Esophagus muscularis mucosa (tissue), 4 donors: Measurements from ENCODE around the gene ZFYVE28. TPM values are rescaled to one million over a fixed set of nuclear protein-coding genes. Genes with fewer than 3 reads are reported as not detected.

Experiments
- DNase-seq: peaks from one replicate; pipeline ENCODE4 v3.0.0-alpha.2; 2017; ENCODE audit errors: extremely low spot score
- H3K27ac ChIP-seq, 4 donors: fragments of 200-600 bp; sonication (generic); replicated peaks in 1 of 4; 1 replicate in 3 of 4; 2 replicates in 1 of 4; pipeline ENCODE4 v1.5.1; 2016 to 2019; ENCODE audit warnings: mild to moderate bottlenecking in 1 of 4
- H3K27me3 ChIP-seq, 4 donors: fragments of 200-600 bp; sonication (generic); one replicate each; pipeline versions ENCODE4 v1.5.1 to v1.6.0; 2016 to 2019
- H3K36me3 ChIP-seq, 4 donors: fragments of 200-600 bp; sonication (generic); one replicate each; pipeline ENCODE4 v1.5.1; 2016 to 2019
- H3K4me1 ChIP-seq, 4 donors: fragments of 200-600 bp; sonication (generic); one replicate each; pipeline ENCODE4 v1.5.1; 2016 to 2019
- H3K4me3 ChIP-seq, 4 donors: fragments of 200-600 bp; sonication (generic); 1 replicate in 2 of 4; 2 replicates in 2 of 4; pipeline ENCODE4 v1.5.1; 2016 to 2019; ENCODE audit warnings: mild to moderate bottlenecking in 4 of 4, moderate library complexity in 1 of 4
- H3K9me3 ChIP-seq, 4 donors: fragments of 200-600 bp; sonication (generic); 1 replicate in 3 of 4; 2 replicates in 1 of 4; pipeline ENCODE4 v1.5.1; 2016 to 2019
- EP300 ChIP-seq: sonication (generic); formaldehyde crosslinking; IDR thresholded peaks from one replicate; pipeline ENCODE4 v1.6.1; 2017; ENCODE audit warnings: antibody characterized with exemption
- POLR2A ChIP-seq: fragments of 450-650 bp; IDR thresholded peaks from one replicate; pipeline ENCODE4 v1.6.1; 2017; ENCODE audit warnings: antibody characterized with exemption, moderate library complexity, mild to moderate bottlenecking, low read depth
- POLR2AphosphoS5 ChIP-seq, 2 donors: sonication (generic); formaldehyde crosslinking; IDR thresholded peaks; one replicate each; pipeline ENCODE4 v1.6.1; 2017; ENCODE audit warnings: antibody characterized with exemption in 2 of 2
- WGBS: methylation state at CpG from one replicate; pipeline ENCODE4 v1.1.5; 2018; 5-methylcytosine and 5-hydroxymethylcytosine counted together
- intact Hi-C: fragments of 100-400 bp; cut with DNase I; formaldehyde crosslinking; loops from one replicate; pipeline ENCODE4 v1.15.1; 2023
- total RNA-seq, 4 donors: library from RNA; depleted of rRNA; stranded (reverse); fragments of >200 nt; gene quantifications; one replicate each; pipeline versions ENCODE4 v1.1.0 to v1.2.1, GENCODE V29; 2016
- TF ChIP-seq, protein P1 (sequence below), 3 experiments: fragments of 200-600 bp in 2 of 3; fragments of 450-650 bp in 1 of 3; sonication (generic) in 2 of 3; IDR thresholded peaks; one replicate each; pipeline ENCODE4 v1.5.1; 2017 to 2019; ENCODE audit warnings: antibody characterized with exemption in 3 of 3, mild to moderate bottlenecking in 2 of 3, moderate library complexity in 1 of 3

Gene ZFYVE28
- total RNA-seq, 4 donors from 2014 or later: 4.5 to 13.4 (median 8.4) TPM

DNA sequence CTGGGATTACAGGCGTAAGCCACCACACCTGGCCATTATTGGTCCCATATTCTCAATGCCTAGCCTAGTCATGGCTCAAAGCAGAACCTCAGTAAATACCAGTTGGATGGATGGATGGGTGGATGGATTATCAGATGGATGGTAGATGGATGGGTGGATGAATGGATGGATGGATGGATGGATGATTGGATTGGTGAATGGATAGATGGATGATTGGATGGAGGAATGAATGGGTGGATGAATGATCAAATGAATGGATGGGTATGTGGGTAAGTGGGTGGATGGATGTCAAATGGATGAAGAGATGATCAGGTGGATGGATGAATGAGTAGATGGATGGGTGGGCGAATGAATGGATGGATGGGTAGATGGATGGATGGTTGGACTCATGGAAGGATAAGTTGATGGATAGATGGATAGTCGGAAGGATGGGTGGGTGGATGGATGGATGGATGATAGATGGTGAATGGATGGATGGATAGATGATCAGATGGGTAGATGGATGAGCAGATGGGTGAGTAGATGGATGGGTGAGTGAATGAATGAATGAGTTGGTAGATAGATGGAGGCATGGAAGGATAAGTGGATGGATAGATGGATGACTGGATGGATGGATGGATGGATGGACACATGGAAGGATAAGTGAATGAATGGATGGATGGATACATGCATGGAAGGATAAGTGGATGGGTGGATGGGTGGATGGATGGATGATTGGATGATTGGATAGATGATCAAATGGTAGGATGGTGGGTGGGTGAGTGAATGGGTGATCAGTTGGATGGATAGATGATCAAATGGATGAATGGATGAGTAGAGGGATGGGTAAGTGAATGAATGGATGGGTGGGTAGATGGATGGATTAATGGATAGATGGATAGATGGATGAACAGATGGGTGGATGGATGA, 28.5 kb upstream of the ZFYVE28 start:
- H3K4me3 ChIP-seq: no peak overlapping the region
- no peaks in the 10 kb centered on the region for H3K27me3 ChIP-seq
- DNase-seq: no peak
- no peak for TF ChIP-seq POLR2A
- no peak for TF ChIP-seq EP300
- TF ChIP-seq, protein P1, sequence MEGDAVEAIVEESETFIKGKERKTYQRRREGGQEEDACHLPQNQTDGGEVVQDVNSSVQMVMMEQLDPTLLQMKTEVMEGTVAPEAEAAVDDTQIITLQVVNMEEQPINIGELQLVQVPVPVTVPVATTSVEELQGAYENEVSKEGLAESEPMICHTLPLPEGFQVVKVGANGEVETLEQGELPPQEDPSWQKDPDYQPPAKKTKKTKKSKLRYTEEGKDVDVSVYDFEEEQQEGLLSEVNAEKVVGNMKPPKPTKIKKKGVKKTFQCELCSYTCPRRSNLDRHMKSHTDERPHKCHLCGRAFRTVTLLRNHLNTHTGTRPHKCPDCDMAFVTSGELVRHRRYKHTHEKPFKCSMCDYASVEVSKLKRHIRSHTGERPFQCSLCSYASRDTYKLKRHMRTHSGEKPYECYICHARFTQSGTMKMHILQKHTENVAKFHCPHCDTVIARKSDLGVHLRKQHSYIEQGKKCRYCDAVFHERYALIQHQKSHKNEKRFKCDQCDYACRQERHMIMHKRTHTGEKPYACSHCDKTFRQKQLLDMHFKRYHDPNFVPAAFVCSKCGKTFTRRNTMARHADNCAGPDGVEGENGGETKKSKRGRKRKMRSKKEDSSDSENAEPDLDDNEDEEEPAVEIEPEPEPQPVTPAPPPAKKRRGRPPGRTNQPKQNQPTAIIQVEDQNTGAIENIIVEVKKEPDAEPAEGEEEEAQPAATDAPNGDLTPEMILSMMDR (IDR thresholded peaks at IDR 0.05): no peak
- TF ChIP-seq POLR2AphosphoS5 (IDR thresholded peaks at IDR 0.05): no peak
- WGBS: 82% methylated on average over 3 of the region's 3 CpGs
- H3K4me1 ChIP-seq: no peaks in the 10 kb centered on the region
- intact Hi-C loops: no loop called here
- H3K9me3 ChIP-seq: no peaks in the 10 kb centered on the region
- H3K27ac ChIP-seq: no peak overlapping the region
- H3K36me3 ChIP-seq: no peaks in the 10 kb centered on the region

DNA sequence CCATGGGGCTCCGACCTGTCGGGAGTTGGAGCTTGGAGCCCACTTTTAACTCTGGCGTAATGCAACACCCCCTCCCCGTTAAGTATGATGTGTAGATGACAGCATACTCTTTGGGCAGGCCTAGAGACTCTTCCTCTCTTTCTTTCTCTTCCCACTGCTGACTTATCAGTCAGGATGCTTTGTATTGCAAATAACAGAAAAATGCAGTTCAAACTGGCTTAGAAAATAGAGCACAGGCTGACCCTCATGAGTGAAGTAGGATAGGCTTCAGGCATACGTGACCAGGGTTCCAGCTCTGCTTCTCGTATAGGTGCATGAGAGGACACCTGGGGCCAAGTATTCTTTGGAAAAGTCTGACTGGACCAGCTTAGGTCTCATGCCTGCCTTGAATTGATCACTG, 27.1 kb upstream of the ZFYVE28 start:
- TF ChIP-seq, protein P1 (IDR thresholded peaks at IDR 0.05): no peak
- no peak for TF ChIP-seq POLR2AphosphoS5 (IDR thresholded peaks at IDR 0.05)
- TF ChIP-seq EP300: no peak
- TF ChIP-seq POLR2A: no peak
- no peaks in the 10 kb centered on the region for H3K9me3 ChIP-seq
- peaks cover 0 to 4% (median 0%) of the 10 kb centered on the region in 4 donors for H3K27me3 ChIP-seq
- DNase-seq: no peak
- intact Hi-C loops: no loop called here
- 85% methylated on average over 6 of the region's 6 CpGs for WGBS
- no peaks in the 10 kb centered on the region for H3K36me3 ChIP-seq
- no peak overlapping the region for H3K27ac ChIP-seq
- H3K4me3 ChIP-seq: no peak overlapping the region
- H3K4me1 ChIP-seq: peaks cover 0 to 3% (median 0%) of the 10 kb centered on the region in 4 donors

DNA sequence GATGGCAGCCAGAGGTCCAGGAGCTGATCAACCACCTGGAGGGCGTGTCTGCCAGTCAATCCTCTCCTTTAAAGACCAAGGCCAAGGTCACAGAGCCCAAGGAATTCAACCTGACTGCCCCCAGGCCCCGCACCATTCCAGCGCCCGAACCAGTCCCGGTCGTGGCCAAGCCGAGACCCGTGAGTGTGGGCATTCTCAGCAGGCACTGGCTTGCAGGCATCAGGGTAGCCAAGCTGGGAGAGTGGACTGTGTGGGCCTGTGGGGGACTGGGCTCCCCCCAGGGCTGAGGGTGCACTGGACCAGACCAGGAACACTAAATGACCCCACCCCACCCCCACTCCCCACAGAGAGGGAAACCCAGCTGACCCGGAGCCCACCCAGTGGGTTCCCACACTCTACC, 26.7 kb upstream of the ZFYVE28 start:
- Histone ChIP-seq H3K27me3 (peaks cover 0 to 4% (median 0%) of the 10 kb centered on the region in 4 donors), H3K36me3 (no peaks in the 10 kb centered on the region), H3K4me1 (peaks cover 0 to 3% (median 0%) of the 10 kb centered on the region in 4 donors), H3K27ac (no peak overlapping the region), H3K4me3 (no peak overlapping the region), H3K9me3 (no peaks in the 10 kb centered on the region)
- DNase-seq: no peak
- 100% methylated on average over 1 of the region's 9 CpGs for WGBS
- TF ChIP-seq EP300 (no peak), POLR2A (no peak), POLR2AphosphoS5 (IDR thresholded peaks at IDR 0.05) (no peak)
- TF ChIP-seq, protein P1 (IDR thresholded peaks at IDR 0.05): no peak
- intact Hi-C loops: no loop called here

DNA sequence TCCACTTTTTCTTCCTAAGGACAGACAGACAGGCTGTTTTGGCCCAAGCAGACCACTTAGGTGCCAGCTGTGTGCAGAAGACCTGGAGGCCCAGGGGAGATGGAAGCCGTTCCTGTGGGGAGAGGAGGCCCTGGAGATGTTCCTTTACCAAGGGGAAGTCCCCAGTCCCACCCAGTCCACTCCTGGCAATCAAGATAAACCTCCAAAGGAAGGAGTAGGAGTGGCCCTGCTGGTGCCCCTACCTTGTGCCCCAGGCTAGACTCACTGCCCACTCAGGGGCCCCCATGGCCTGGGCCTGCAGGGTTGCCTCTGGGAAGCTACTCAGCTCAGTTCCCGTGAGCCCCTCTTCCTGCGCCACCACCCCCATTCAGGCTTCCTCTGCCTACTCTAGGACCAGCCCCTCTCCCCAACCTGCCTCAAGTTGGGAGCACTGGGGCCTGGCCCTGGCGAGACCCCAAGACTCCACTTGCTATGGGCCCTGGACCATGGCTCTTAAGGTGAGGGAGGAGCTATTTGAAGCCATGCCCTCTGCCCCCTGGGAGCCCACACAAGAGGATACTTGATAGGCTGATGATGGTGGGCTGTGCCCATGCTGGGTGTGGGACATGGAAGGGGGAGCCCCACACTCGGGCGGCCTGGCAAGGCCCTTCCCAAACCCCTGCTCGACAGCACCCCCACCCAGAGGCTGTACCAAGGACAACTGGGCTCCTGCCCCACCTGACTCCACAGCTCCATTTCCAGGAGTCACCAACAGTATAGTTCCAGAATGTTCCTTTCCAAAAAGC, 25.7 kb upstream of the ZFYVE28 start:
- TF ChIP-seq, protein P1 (IDR thresholded peaks at IDR 0.05): no peak
- TF ChIP-seq POLR2A: no peak
- TF ChIP-seq EP300: no peak
- TF ChIP-seq POLR2AphosphoS5 (IDR thresholded peaks at IDR 0.05): no peak
- WGBS: 98% methylated on average over 5 of the region's 7 CpGs
- no peak for DNase-seq
- Histone ChIP-seq H3K27me3 (peaks cover 0 to 4% (median 0%) of the 10 kb centered on the region in 4 donors), H3K27ac (no peak overlapping the region), H3K4me1 (peaks cover 0 to 3% (median 0%) of the 10 kb centered on the region in 4 donors), H3K36me3 (no peaks in the 10 kb centered on the region), H3K9me3 (no peaks in the 10 kb centered on the region), H3K4me3 (no peak overlapping the region)
- intact Hi-C loops: no loop called here
